OCI-LY1 (cell line): ENCODE data around the gene IMMP2L.
A peak's percentile ranks its signal among the peaks of the same experiment; 100 is the strongest.

ENCODE experiments used
- H2AFZ ChIP-seq: fragments of 200-600 bp; sonication (generic), shearing (Covaris generic); 2 replicates; pipeline ENCODE4 v1.6.0; 2014; ENCODE audit warnings: antibody characterized with exemption, mild to moderate bottlenecking, low read length
- H3F3A ChIP-seq: fragments of 200-600 bp; sonication (generic), shearing (Covaris generic); 2 replicates; pipeline ENCODE4 v1.6.0; 2014; ENCODE audit warnings: mild to moderate bottlenecking, antibody characterized with exemption, low read length, moderate library complexity; ENCODE audit not compliant: insufficient read depth
- H3K27ac ChIP-seq: fragments of 200-600 bp; sonication (generic); 2 replicates; pipeline ENCODE4 v1.5.1; 2014; ENCODE audit warnings: low read length, mixed run types, mild to moderate bottlenecking, low read depth; ENCODE audit not compliant: poor library complexity, severe bottlenecking
- H3K27me3 ChIP-seq: fragments of 200-600 bp; sonication (generic); 2 replicates; pipeline ENCODE4 v1.6.0; 2014; ENCODE audit warnings: antibody characterized with exemption, mild to moderate bottlenecking, low read length, moderate library complexity; ENCODE audit not compliant: insufficient read depth
- H3K36me3 ChIP-seq: fragments of 200-600 bp; sonication (generic); 2 replicates; pipeline ENCODE4 v1.6.1; 2014; ENCODE audit warnings: mild to moderate bottlenecking, antibody characterized with exemption, low read length, moderate library complexity, mixed read lengths; ENCODE audit not compliant: insufficient read depth
- H3K4me1 ChIP-seq: fragments of 200-600 bp; sonication (generic); 2 replicates; pipeline ENCODE4 v1.5.1; 2014; ENCODE audit warnings: mild to moderate bottlenecking, low read length, moderate library complexity; ENCODE audit not compliant: insufficient read depth, severe bottlenecking
- H3K4me2 ChIP-seq: fragments of 200-600 bp; sonication (generic), shearing (Covaris generic); 2 replicates; pipeline ENCODE4 v1.6.1; 2014; ENCODE audit warnings: low read length
- H3K4me3 ChIP-seq: fragments of 200-600 bp; sonication (generic); 2 replicates; pipeline ENCODE4 v1.5.1; 2014; ENCODE audit warnings: low read length, low read depth, mild to moderate bottlenecking, mixed read lengths; ENCODE audit not compliant: poor library complexity, severe bottlenecking
- H3K79me2 ChIP-seq: fragments of 200-600 bp; shearing (Covaris generic); 2 replicates; pipeline ENCODE4 v1.6.1; 2016; ENCODE audit warnings: mixed run types, low read length, mixed read lengths; ENCODE audit not compliant: insufficient read depth
- H3K9ac ChIP-seq: fragments of 200-600 bp; sonication (generic), shearing (Covaris generic); 2 replicates; pipeline ENCODE4 v1.6.1; 2014; ENCODE audit warnings: mild to moderate bottlenecking, low read length, mixed read lengths
- H3K9me2 ChIP-seq: fragments of 200-600 bp; sonication (generic), shearing (Covaris generic); 2 replicates; pipeline ENCODE4 v1.6.1; 2014; ENCODE audit warnings: low read depth, mild to moderate bottlenecking, low read length, mixed read lengths
- H3K9me3 ChIP-seq: fragments of 200-600 bp; shearing (Covaris generic); 2 replicates; pipeline ENCODE4 v1.6.1; 2014; ENCODE audit warnings: low read length, mixed read lengths
- H4K20me1 ChIP-seq: fragments of 200-600 bp; sonication (generic), shearing (Covaris generic); 2 replicates; pipeline ENCODE4 v1.6.0; 2016; ENCODE audit warnings: mild to moderate bottlenecking, low read length; ENCODE audit not compliant: insufficient read depth
- CTCF ChIP-seq: fragments of 200-600 bp; sonication (generic), shearing (Covaris generic); IDR thresholded peaks from 2 replicates; pipeline ENCODE4 v1.5.1; 2017; ENCODE audit warnings: mild to moderate bottlenecking, antibody characterized with exemption, low read length, moderate library complexity, mixed read lengths
- EZH2 ChIP-seq: fragments of 200-600 bp; sonication (generic), shearing (Covaris generic); IDR thresholded peaks from 2 replicates; pipeline ENCODE4 v1.8.0; 2017; ENCODE audit warnings: borderline replicate concordance, mixed run types, mild to moderate bottlenecking, antibody characterized with exemption, low read length, moderate library complexity, mixed read lengths

Gene IMMP2L

GRCh38 chr7:111537134-111537533 lies 25.2 kb downstream of the IMMP2L start:
- H3K9me2 ChIP-seq: no peaks in the 10 kb centered on the region

GRCh38 chr7:111535142-111535870 lies 27.0 kb downstream of the IMMP2L start:
- TF ChIP-seq CTCF (no peak), EZH2 (no peak)

More at GRCh38 chr7:111537134-111537533, 25.2 kb downstream of the IMMP2L start:
- Histone ChIP-seq H3K4me2 (no peak overlapping the region), H2AFZ (no peak overlapping the region), H3K9ac (no peak overlapping the region), H3K27ac (no peak overlapping the region), H4K20me1 (no peaks in the 10 kb centered on the region), H3K4me1 (peaks cover 26% of the 10 kb centered on the region), H3K79me2 (no peaks in the 10 kb centered on the region), H3F3A (no peaks in the 10 kb centered on the region), H3K27me3 (no peaks in the 10 kb centered on the region), H3K36me3 (peaks cover 13% of the 10 kb centered on the region), H3K4me3 (no peak overlapping the region), H3K9me3 (no peaks in the 10 kb centered on the region)
- TF ChIP-seq CTCF: no peak
- no peak for TF ChIP-seq EZH2

GRCh38 chr7:111532625-111533024 lies 29.7 kb downstream of the IMMP2L start:
- peak overlapping the region; percentile 38 for H3K27ac ChIP-seq
- no peaks in the 10 kb centered on the region for H3K36me3 ChIP-seq
- H3K27me3 ChIP-seq: no peaks in the 10 kb centered on the region
- peaks cover 61% of the 10 kb centered on the region for H3K4me1 ChIP-seq
- no peaks in the 10 kb centered on the region for H3K79me2 ChIP-seq
- H3K4me2 ChIP-seq: no peak overlapping the region
- no peaks in the 10 kb centered on the region for H3K9me2 ChIP-seq
- no peaks in the 10 kb centered on the region for H4K20me1 ChIP-seq
- H3F3A ChIP-seq: no peaks in the 10 kb centered on the region
- H3K9ac ChIP-seq: no peak overlapping the region
- H3K4me3 ChIP-seq: no peak overlapping the region
- TF ChIP-seq CTCF (no peak), EZH2 (no peak)
- H2AFZ ChIP-seq: no peak overlapping the region
- H3K9me3 ChIP-seq: no peaks in the 10 kb centered on the region

More at GRCh38 chr7:111535142-111535870, 27.0 kb downstream of the IMMP2L start:
- Histone ChIP-seq H3K79me2 (no peaks in the 10 kb centered on the region), H3K27ac (no peak overlapping the region), H3K27me3 (no peaks in the 10 kb centered on the region), H3F3A (no peaks in the 10 kb centered on the region), H3K9me3 (no peaks in the 10 kb centered on the region), H3K4me1 (peaks cover 34% of the 10 kb centered on the region), H2AFZ (no peak overlapping the region), H3K36me3 (peaks cover 8% of the 10 kb centered on the region; the same call in 1 of the 2 replicates), H4K20me1 (no peaks in the 10 kb centered on the region), H3K4me2 (no peak overlapping the region), H3K9me2 (no peaks in the 10 kb centered on the region), H3K4me3 (no peak overlapping the region), H3K9ac (no peak overlapping the region)
